H1 (cell line): Measurements from ENCODE around the gene ROGDI. TPM values are rescaled to one million over a fixed set of nuclear protein-coding genes. Genes with fewer than 3 reads are reported as not detected.
A peak's percentile ranks its signal among the peaks of the same experiment; 100 is the strongest.

Experiments
- CTCF ChIA-PET: fragments of 300-600 bp; sonication (Branson Sonifier 250); formaldehyde crosslinking; loops from one replicate; lab custom pipeline; 2021; ENCODE audit not compliant: partially characterized antibody; lab: Charles Lee
- POLR2A ChIA-PET: fragments of 300-600 bp; sonication (Branson Sonifier 250); formaldehyde crosslinking; loops from one replicate; lab custom pipeline; 2021; ENCODE audit warnings: inconsistent platforms; ENCODE audit not compliant: partially characterized antibody; lab: Charles Lee
- DNase-seq, 2 experiments: peaks; one replicate each; pipeline versions ENCODE4 v3.0.0 to v3.0.0-alpha.2; 2010 to 2022; ENCODE audit warnings: low spot score in 2 of 2, low read depth in 1 of 2, mixed read lengths in 1 of 2
- FAIRE-seq: peaks from 2 replicates; lab custom pipeline; 2011; peaks lifted over from hg19 to GRCh38; lab: Jason Lieb, UNC
- H2AFZ ChIP-seq: 2 replicates; pipeline ENCODE4 v1.8.1; 2012; ENCODE audit warnings: low read length, inconsistent platforms
- H2AK5ac ChIP-seq: 2 replicates; pipeline ENCODE4 v1.6.1; 2013; ENCODE audit warnings: low read depth, low read length
- H2BK120ac ChIP-seq: replicated peaks from 2 replicates; pipeline ENCODE3; 2013; ENCODE audit warnings: low read depth, low read length, inconsistent platforms
- H2BK12ac ChIP-seq: 2 replicates; pipeline ENCODE4 v1.6.1; 2013; ENCODE audit warnings: low read depth, low read length
- H2BK15ac ChIP-seq: 2 replicates; pipeline ENCODE4 v1.6.1; 2013; ENCODE audit warnings: low read length
- H2BK20ac ChIP-seq: 2 replicates; pipeline ENCODE4 v1.6.1; 2013; ENCODE audit warnings: low read length
- H2BK5ac ChIP-seq: 2 replicates; pipeline ENCODE4 v1.6.1; 2013; ENCODE audit warnings: low read depth, low read length
- H3K14ac ChIP-seq: 2 replicates; pipeline ENCODE4 v1.6.1; 2013; ENCODE audit warnings: inconsistent platforms; ENCODE audit not compliant: insufficient read length
- H3K18ac ChIP-seq: 2 replicates; pipeline ENCODE4 v1.6.1; 2013; ENCODE audit warnings: low read length; ENCODE audit errors: extremely low read depth
- H3K23ac ChIP-seq: 2 replicates; pipeline ENCODE4 v1.6.1; 2013; ENCODE audit warnings: inconsistent platforms; ENCODE audit not compliant: insufficient read length
- H3K23me2 ChIP-seq: 2 replicates; pipeline ENCODE4 v1.6.1; 2013; ENCODE audit warnings: low read depth, low read length
- H3K27ac ChIP-seq: 2 replicates; pipeline ENCODE4 v1.6.1; 2011; ENCODE audit warnings: low read depth, low read length, inconsistent platforms
- H3K27me3 ChIP-seq, 4 experiments: replicated peaks in 1 of 4; 1 replicate in 1 of 4; 2 replicates in 3 of 4; pipeline versions ENCODE4 v1.6.1 to v1.8.1; 2011 to 2013; ENCODE audit warnings: low read length in 3 of 4, mild to moderate bottlenecking in 3 of 4, inconsistent platforms in 2 of 4, mixed read lengths in 2 of 4, moderate library complexity in 1 of 4; ENCODE audit not compliant: control insufficient read depth in 3 of 4, insufficient read depth in 3 of 4; ENCODE audit errors: extremely low read depth in 1 of 4
- H3K36me3 ChIP-seq, 4 experiments: 2 replicates each; pipeline versions ENCODE4 v1.6.1 to v1.8.1; 2011 to 2013; ENCODE audit warnings: mild to moderate bottlenecking in 4 of 4, low read length in 3 of 4, moderate library complexity in 2 of 4, control low read depth in 1 of 4, inconsistent platforms in 1 of 4; ENCODE audit not compliant: insufficient read depth in 4 of 4, control insufficient read depth in 2 of 4
- H3K4ac ChIP-seq: replicated peaks from 2 replicates; pipeline ENCODE3; 2013; ENCODE audit warnings: low read length, low read depth, mixed read lengths, inconsistent platforms; ENCODE audit not compliant: insufficient read length
- H3K4me1 ChIP-seq, 4 experiments: replicated peaks in 1 of 4; 1 replicate in 1 of 4; 2 replicates in 3 of 4; pipeline versions ENCODE4 v1.6.1 to v1.8.1; 2011 to 2013; ENCODE audit warnings: low read length in 3 of 4, inconsistent platforms in 2 of 4, mixed read lengths in 1 of 4; ENCODE audit not compliant: insufficient read depth in 4 of 4, control insufficient read depth in 3 of 4
- H3K4me2 ChIP-seq, 2 experiments: 2 replicates each; pipeline versions ENCODE4 v1.6.1 to v1.8.1; 2011 to 2013; ENCODE audit warnings: low read depth in 2 of 2, low read length in 2 of 2, control low read depth in 1 of 2, inconsistent platforms in 1 of 2, mild to moderate bottlenecking in 1 of 2; ENCODE audit not compliant: insufficient read depth in 1 of 2
- H3K4me3 ChIP-seq, 4 experiments: fragments of 200-600, 300-600 bp in 1 of 4; sonication (generic), shearing (Covaris generic), sonication (Bioruptor Twin) in 1 of 4; 2 replicates each; pipeline versions ENCODE4 v1.5.1 to v1.8.1; 2011 to 2016; ENCODE audit warnings: low read length in 4 of 4, low read depth in 3 of 4, control low read depth in 2 of 4, inconsistent platforms in 2 of 4, mild to moderate bottlenecking in 2 of 4, mixed read lengths in 1 of 4, moderate library complexity in 1 of 4; ENCODE audit not compliant: insufficient read depth in 2 of 4; ENCODE audit errors: extremely low read depth in 1 of 4
- H3K56ac ChIP-seq: replicated peaks from 2 replicates; pipeline ENCODE3; 2013; ENCODE audit warnings: low read depth, mild to moderate bottlenecking, mixed read lengths, low read length, inconsistent platforms; ENCODE audit not compliant: insufficient read length
- H3K79me1 ChIP-seq: 2 replicates; pipeline ENCODE4 v1.6.1; 2013; ENCODE audit warnings: low read depth, low read length, control low read depth
- H3K79me2 ChIP-seq, 2 experiments: 2 replicates each; pipeline versions ENCODE4 v1.6.1 to v1.8.1; 2012 to 2013; ENCODE audit warnings: low read length in 2 of 2, mild to moderate bottlenecking in 2 of 2, inconsistent platforms in 1 of 2; ENCODE audit not compliant: insufficient read depth in 2 of 2, control insufficient read depth in 1 of 2
- H3K9ac ChIP-seq, 4 experiments: replicated peaks in 1 of 4; 1 replicate in 1 of 4; 2 replicates in 3 of 4; pipeline versions ENCODE4 v1.6.1 to v1.8.1; 2011 to 2013; ENCODE audit warnings: low read depth in 3 of 4, low read length in 3 of 4, control low read depth in 2 of 4, mild to moderate bottlenecking in 2 of 4, moderate library complexity in 2 of 4, inconsistent platforms in 1 of 4; ENCODE audit errors: extremely low read depth in 1 of 4
- H3K9me3 ChIP-seq, 2 experiments: 2 replicates each; pipeline versions ENCODE4 v1.6.1 to v1.8.1; 2012 to 2013; ENCODE audit warnings: mild to moderate bottlenecking in 2 of 2, moderate library complexity in 2 of 2, control low read depth in 1 of 2, inconsistent platforms in 1 of 2, low read depth in 1 of 2, low read length in 1 of 2, mixed read lengths in 1 of 2; ENCODE audit not compliant: insufficient read depth in 2 of 2
- H4K20me1 ChIP-seq, 2 experiments: replicated peaks in 1 of 2; 2 replicates each; pipeline versions ENCODE3 to v1.8.1; 2011 to 2013; ENCODE audit warnings: inconsistent platforms in 2 of 2, low read length in 2 of 2, mild to moderate bottlenecking in 1 of 2; ENCODE audit not compliant: insufficient read depth in 2 of 2, control insufficient read depth in 1 of 2
- H4K5ac ChIP-seq: 2 replicates; pipeline ENCODE4 v1.6.1; 2013; ENCODE audit warnings: low read length, low read depth, mixed read lengths, inconsistent platforms; ENCODE audit not compliant: insufficient read length
- H4K8ac ChIP-seq: 2 replicates; pipeline ENCODE4 v1.8.0; 2013; ENCODE audit warnings: mild to moderate bottlenecking, moderate library complexity, low read length, inconsistent platforms; ENCODE audit not compliant: insufficient read depth; ENCODE audit errors: extremely low read depth
- H4K91ac ChIP-seq: replicated peaks from 2 replicates; pipeline ENCODE3; 2013; ENCODE audit warnings: low read length, mixed read lengths, inconsistent platforms; ENCODE audit not compliant: insufficient read length
- BACH1 ChIP-seq: IDR thresholded peaks from 2 replicates; pipeline ENCODE4 v1.6.1; 2012; ENCODE audit warnings: low read length, improper control_type of control experiment
- HDAC2 ChIP-seq, 2 experiments: fragments of 300-600 bp in 1 of 2; sonication (generic) in 1 of 2; IDR thresholded peaks; 2 replicates each; pipeline ENCODE4 v1.6.1; 2011 to 2012; ENCODE audit warnings: low read depth in 2 of 2, low read length in 2 of 2, mild to moderate bottlenecking in 2 of 2, moderate library complexity in 2 of 2, borderline replicate concordance in 1 of 2, inconsistent platforms in 1 of 2
- JUND ChIP-seq: IDR thresholded peaks from 2 replicates; pipeline ENCODE4 v1.6.1; 2011; ENCODE audit warnings: mild to moderate bottlenecking, improper control_type of control experiment, low read length
- MAFK ChIP-seq: IDR thresholded peaks from 2 replicates; pipeline ENCODE4 v1.6.1; 2012; ENCODE audit warnings: low read depth, mild to moderate bottlenecking, improper control_type of control experiment, low read length
- NANOG ChIP-seq: IDR thresholded peaks from 2 replicates; pipeline ENCODE4 v1.6.1; 2011; ENCODE audit warnings: low read length, low read depth, mild to moderate bottlenecking, inconsistent platforms; ENCODE audit not compliant: insufficient read depth, poor library complexity, severe bottlenecking
- NRF1 ChIP-seq: IDR thresholded peaks from 2 replicates; pipeline ENCODE4 v1.6.1; 2011; ENCODE audit warnings: mild to moderate bottlenecking, low read depth, low read length, improper control_type of control experiment
- POU5F1 ChIP-seq: IDR thresholded peaks from 2 replicates; pipeline ENCODE4 v1.6.1; 2011; ENCODE audit warnings: low read depth, mild to moderate bottlenecking, low read length, moderate library complexity
- RAD21 ChIP-seq, 2 experiments: IDR thresholded peaks in 1 of 2; conservative IDR thresholded peaks in 1 of 2; 2 replicates each; pipeline ENCODE4 v1.6.1; 2011; ENCODE audit warnings: low read depth in 2 of 2, low read length in 2 of 2, improper control_type of control experiment in 1 of 2, inconsistent platforms in 1 of 2, mild to moderate bottlenecking in 1 of 2, moderate library complexity in 1 of 2
- SAP30 ChIP-seq: fragments of 300-600 bp; sonication (generic); IDR thresholded peaks from 2 replicates; pipeline ENCODE4 v1.7.1; 2012; ENCODE audit warnings: low read length, moderate library complexity, mild to moderate bottlenecking, inconsistent platforms; ENCODE audit not compliant: insufficient read depth, insufficient replicate concordance
- SP4 ChIP-seq: IDR thresholded peaks from 2 replicates; pipeline ENCODE4 v1.6.1; 2012; ENCODE audit warnings: low read length, inconsistent platforms
- ZNF274 ChIP-seq: IDR thresholded peaks from 2 replicates; pipeline ENCODE4 v1.7.0; 2012; ENCODE audit warnings: low read length, borderline replicate concordance; ENCODE audit errors: extremely low read depth
- WGBS, 2 experiments: shearing (Covaris generic) in 1 of 2; methylation state at CpG; one replicate each; pipeline versions ENCODE4 v1.1.6 to v1.1.7; 2013 to 2015; ENCODE audit warnings: low lambda C conversion rate in 2 of 2, mixed read lengths in 2 of 2, inconsistent platforms in 1 of 2, low coverage in 1 of 2, missing lambda C conversion rate in 1 of 2; ENCODE audit not compliant: insufficient replicate concordance in 2 of 2, insufficient coverage in 1 of 2, insufficient read length in 1 of 2; ENCODE audit errors: extremely low coverage in 1 of 2, missing lambda C conversion rate in 1 of 2; 5-methylcytosine and 5-hydroxymethylcytosine counted together
- polyA plus RNA-seq, 7 experiments: library from polyadenylated mRNA; depleted of rRNA in 3 of 7; stranded (reverse) in 5 of 7; unstranded in 2 of 7; fragments of >200 nt in 5 of 7; fragments of 200-250 nt in 2 of 7; gene quantifications; 1 replicate in 5 of 7; 2 replicates in 1 of 7; 4 replicates in 1 of 7; pipeline versions ENCODE4 v1.2.1 to v1.2.3, GENCODE V29; 2011 to 2013; ENCODE audit warnings: missing spikeins in 2 of 7, mixed read lengths in 2 of 7
- total RNA-seq: library from RNA; stranded (reverse); fragmentation: NEBNext Ultra II Directional; extraction: Animal tissue kit (Norgen Biotek cat#: 25700); gene quantifications from 2 replicates; pipeline ENCODE4 v1.2.1, GENCODE V29; 2021
- TF ChIP-seq, protein P1 (sequence below): IDR thresholded peaks from 2 replicates; pipeline ENCODE4 v1.6.1; 2011; ENCODE audit warnings: low read depth, mild to moderate bottlenecking, low read length; ENCODE audit not compliant: insufficient read depth

ROGDI gene
- total and polyA plus RNA-seq, 2 of the 8 experiments (the other 6 are each of a cell fraction or from before 2014, with no cell fraction given) = 27.4 to 68.4 TPM

- Histone ChIP-seq H3K23ac (no peak overlapping the region), H3K4ac (no peak overlapping the region), H3K4me2 (no peak overlapping the region), H3K79me2 (no peaks in the 10 kb centered on the region), H2AK5ac (0 out of 2 replicates have a peak overlapping the region, but pooled peaks have one; percentile 24), H3K9me3 (no peaks in the 10 kb centered on the region), H4K20me1 (no peaks in the 10 kb centered on the region), H4K8ac (no peak overlapping the region; the same call in 1 of the 2 replicates), H2BK15ac (no peak overlapping the region), H3K36me3 (no peaks in the 10 kb centered on the region), H3K18ac (0 out of 2 replicates have a peak overlapping the region, but pooled peaks have one; percentile 48), H3K9ac (no peak overlapping the region), H4K91ac (peak overlapping the region; percentile 20), H2BK120ac (no peak overlapping the region), H4K5ac (no peak overlapping the region), H2BK20ac (peak overlapping the region; percentile 80; the same call in 1 of the 2 replicates), H3K79me1 (no peaks in the 10 kb centered on the region), H3K27me3 (no peaks in the 10 kb centered on the region; a peak in 1 of 7 replicates), H3K23me2 (no peaks in the 10 kb centered on the region), H2BK12ac (peak overlapping the region; percentile 95; the same call in 1 of the 2 replicates), H3K56ac (no peak overlapping the region), H3K14ac (no peak overlapping the region), H2BK5ac (peak overlapping the region; percentile 35; the same call in 1 of the 2 replicates), H3K4me1 (peaks cover 0 to 13% (median 4%) of the 10 kb centered on the region in 4 experiments; a peak in 5 of 7 replicates), H2AFZ (no peak overlapping the region), H3K27ac (no peak overlapping the region), H3K4me3 (no peak overlapping the region)
- ChIA-PET POLR2A (interaction anchor here (1.0 to 1.7 kb wide), 4 partner anchors 10 to 19 kb away, joined by 3 to 5 read pairs (median 4); no protein-coding TSS in a partner anchor), CTCF (no interaction called here)
- no peak for FAIRE-seq
- 95% methylated on average over 8 of the region's 8 CpGs; no CpG with 5 or more reads in 1 of the 2 experiments for WGBS, 2 experiments
- DNase-seq = peak in 1 of 2 experiments; percentile 34
- TF ChIP-seq BACH1 (peak; percentile 80), HDAC2 (IDR thresholded peaks at IDR 0.05; ENCODE audit: borderline replicate concordance in 1 of 2, low read depth in 2 of 2, low read length in 2 of 2) (no peak), MAFK (peak; percentile 73), JUND (no peak), NRF1 (no peak), RAD21 (IDR thresholded peaks at IDR 0.05 in 1 of 2, conservative IDR thresholded peaks at IDR 0.05 in 1 of 2; ENCODE audit: low read depth in 2 of 2, low read length in 2 of 2) (no peak), SAP30 (no peak), POU5F1 (no peak), NANOG (no peak), SP4 (no peak), ZNF274 (no peak)
- TF ChIP-seq, protein P1, sequence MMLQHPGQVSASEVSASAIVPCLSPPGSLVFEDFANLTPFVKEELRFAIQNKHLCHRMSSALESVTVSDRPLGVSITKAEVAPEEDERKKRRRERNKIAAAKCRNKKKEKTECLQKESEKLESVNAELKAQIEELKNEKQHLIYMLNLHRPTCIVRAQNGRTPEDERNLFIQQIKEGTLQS = no peak
Observed at GRCh38 chr16:4787068-4787467, 15.4 kb downstream of the ROGDI start.
